Right renal pelvis (tissue), 4 donors: ENCODE data around the gene E2F7. TPM values are rescaled to one million over a fixed set of nuclear protein-coding genes. Genes with fewer than 3 reads are reported as not detected.

Source experiments
- DNase-seq, 4 donors: peaks; one replicate each; pipeline ENCODE4 v3.0.0-alpha.2; 2013; ENCODE audit warnings: low read depth in 4 of 4, low spot score in 3 of 4, missing footprints in 1 of 4
- polyA plus RNA-seq, 4 donors: library from polyadenylated mRNA; unstranded; fragments of 120-200 nt; gene quantifications; one replicate each; pipeline ENCODE4 v1.2.1, GENCODE V29; 2013; ENCODE audit not compliant: insufficient read length in 4 of 4

The E2F7 gene
- polyA plus RNA-seq, 4 donors = 7.0 to 7.6 (median 7.2) TPM

GRCh38 chr12:77070800-77071449 lies 5.6 kb upstream of the E2F7 start:
- DNase-seq = no peak

GRCh38 chr12:77070382-77070781 lies 5.0 kb upstream of the E2F7 start:
- DNase-seq = no peak

GRCh38 chr12:77064896-77065360 lies 441 bp downstream of the E2F7 start:
- DNase-seq = peak in 2 of 4 donors; percentile 3 to 8

- no peak for DNase-seq
Observed at GRCh38 chr12:77062846-77063461, 2.4 kb downstream of the E2F7 start.

DNA sequence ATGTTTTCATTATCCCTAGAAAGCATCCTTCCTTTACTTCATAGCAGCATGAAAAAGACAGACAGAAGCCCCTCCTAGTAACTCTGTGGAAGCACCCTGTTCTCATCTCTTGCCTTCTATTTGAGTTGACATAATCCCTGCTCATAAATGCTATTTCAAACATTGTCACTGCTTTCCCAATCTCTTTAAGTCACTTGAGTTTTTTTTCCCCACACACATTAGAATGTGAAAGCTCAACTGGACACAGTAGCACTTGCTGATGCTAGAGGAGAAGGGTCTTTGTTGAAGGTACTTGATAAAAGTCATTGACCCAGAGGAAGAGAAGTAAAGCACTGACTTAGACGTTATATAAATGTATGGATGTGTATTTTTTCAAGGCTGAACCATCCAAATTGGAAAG lies 3.0 kb downstream of the E2F7 start:
- DNase-seq = no peak

GRCh38 chr12:77060883-77061240 lies 4.5 kb downstream of the E2F7 start:
- DNase-seq = no peak

- DNase-seq = no peak
Observed at GRCh38 chr12:77060136-77060882, 5.1 kb downstream of the E2F7 start.

GRCh38 chr12:77058740-77059139 lies 6.6 kb downstream of the E2F7 start:
- DNase-seq = no peak

GRCh38 chr12:77054851-77055250 lies 10.5 kb downstream of the E2F7 start:
- DNase-seq = no peak

DNA sequence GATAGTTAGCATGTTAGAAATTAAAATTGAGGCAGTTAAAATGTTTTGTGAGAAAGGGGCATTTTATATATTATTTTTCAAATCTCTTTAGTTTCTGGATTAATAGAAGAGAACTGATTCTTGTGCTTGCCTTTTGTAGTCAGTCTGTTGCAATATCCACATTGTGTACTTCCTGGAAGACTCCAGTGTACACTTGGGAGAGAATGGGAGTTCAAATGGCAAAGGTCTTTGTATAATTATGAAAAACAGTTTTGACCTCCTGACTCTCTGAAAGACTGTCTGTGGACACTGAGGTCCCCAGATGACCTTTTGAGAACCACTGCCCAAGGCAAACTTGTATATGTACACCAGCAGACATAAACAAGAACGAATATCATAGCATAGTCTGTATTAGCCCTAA lies 12.1 kb downstream of the E2F7 start:
- no peak for DNase-seq

DNA sequence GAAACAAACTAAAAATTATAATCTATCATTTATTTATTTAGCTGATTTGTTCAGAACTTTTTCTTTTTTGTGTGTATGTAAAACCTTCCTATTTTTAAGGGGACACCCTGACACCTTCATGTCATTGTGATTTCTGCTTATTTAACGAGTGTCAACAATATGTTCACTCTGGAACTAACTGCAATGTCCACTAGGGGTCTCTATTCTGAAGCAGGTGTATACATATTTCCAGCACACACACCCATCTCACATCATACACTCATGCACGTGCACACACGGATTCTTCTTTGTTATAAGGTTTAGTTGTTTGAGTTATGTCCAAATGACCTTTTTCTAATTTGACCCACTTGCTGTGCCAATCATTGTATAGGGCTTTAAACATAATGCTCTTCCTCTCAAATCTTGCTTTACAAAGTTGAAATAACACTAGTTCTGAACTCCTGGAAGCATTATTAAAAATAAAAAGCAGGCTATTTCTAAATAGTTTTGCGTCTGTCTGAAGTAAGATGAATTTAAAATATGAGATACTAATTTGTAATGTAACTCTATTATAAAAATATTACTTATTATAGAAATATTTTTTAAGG lies 15.5 kb downstream of the E2F7 start:
- peak in 2 of 4 donors; percentile 16 to 18 for DNase-seq

DNA sequence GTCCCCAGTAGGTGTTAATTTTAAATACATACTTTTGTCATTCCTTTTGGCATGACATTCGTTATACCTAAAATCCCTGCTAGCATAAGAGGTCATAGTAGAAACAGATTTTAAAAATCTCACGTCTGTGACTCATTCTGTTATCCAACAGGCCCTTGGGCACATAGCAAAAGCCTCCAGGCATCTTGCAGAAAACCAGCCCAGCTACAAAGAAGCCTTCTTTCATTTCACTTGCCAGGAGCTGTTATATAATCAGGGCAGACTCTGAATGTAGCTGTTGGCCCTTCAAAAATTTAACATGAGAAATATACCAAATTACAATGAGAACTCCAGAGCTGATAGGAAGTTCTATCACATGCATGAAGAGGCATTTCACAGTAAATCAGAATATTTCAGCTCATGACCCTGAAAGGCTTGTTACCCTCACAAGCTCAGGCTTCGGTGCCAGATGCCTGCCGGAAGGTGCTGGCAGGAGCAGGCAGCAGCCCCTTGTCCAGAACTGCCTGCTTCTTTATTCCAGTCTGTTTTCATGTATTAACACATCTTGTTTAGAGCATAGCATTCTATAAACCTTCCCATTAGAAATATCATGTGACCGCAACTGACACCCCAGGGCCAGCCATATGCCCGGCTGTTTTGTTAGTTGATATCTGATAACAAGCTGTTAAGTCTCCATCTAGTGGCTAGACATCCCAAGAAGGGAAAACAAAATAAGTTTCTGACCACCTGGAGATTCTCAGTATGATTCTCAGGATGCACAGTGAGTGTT lies 17.8 kb downstream of the E2F7 start:
- no peak for DNase-seq

DNA sequence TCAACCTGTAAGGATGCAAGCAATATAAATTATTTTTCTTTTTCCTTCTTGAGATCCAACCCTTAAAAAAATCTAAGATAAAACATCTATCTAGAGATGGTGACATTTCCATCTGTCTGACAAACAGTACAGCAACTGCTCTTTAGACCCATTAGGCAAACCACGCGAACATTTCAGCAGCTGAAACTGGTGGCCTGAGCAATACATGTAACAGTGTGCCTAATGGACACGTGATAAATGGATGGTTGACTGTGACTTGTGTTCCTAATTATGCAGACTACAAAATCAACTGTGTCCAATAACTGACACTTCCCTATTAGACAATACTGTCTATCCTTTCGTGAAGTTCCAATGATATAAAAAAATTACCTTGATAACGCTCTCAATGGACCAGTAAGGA lies 18.9 kb downstream of the E2F7 start:
- DNase-seq = no peak

- DNase-seq = no peak
Observed at GRCh38 chr12:77045183-77045582, 20.2 kb downstream of the E2F7 start.

GRCh38 chr12:77044721-77045120 lies 20.6 kb downstream of the E2F7 start:
- DNase-seq = no peak

GRCh38 chr12:77042833-77043232 lies 22.5 kb downstream of the E2F7 start:
- no peak for DNase-seq

GRCh38 chr12:77040231-77040630 lies 25.1 kb downstream of the E2F7 start:
- DNase-seq = no peak

- no peak for DNase-seq
Observed at GRCh38 chr12:77035226-77035625, 30.1 kb downstream of the E2F7 start.

DNA sequence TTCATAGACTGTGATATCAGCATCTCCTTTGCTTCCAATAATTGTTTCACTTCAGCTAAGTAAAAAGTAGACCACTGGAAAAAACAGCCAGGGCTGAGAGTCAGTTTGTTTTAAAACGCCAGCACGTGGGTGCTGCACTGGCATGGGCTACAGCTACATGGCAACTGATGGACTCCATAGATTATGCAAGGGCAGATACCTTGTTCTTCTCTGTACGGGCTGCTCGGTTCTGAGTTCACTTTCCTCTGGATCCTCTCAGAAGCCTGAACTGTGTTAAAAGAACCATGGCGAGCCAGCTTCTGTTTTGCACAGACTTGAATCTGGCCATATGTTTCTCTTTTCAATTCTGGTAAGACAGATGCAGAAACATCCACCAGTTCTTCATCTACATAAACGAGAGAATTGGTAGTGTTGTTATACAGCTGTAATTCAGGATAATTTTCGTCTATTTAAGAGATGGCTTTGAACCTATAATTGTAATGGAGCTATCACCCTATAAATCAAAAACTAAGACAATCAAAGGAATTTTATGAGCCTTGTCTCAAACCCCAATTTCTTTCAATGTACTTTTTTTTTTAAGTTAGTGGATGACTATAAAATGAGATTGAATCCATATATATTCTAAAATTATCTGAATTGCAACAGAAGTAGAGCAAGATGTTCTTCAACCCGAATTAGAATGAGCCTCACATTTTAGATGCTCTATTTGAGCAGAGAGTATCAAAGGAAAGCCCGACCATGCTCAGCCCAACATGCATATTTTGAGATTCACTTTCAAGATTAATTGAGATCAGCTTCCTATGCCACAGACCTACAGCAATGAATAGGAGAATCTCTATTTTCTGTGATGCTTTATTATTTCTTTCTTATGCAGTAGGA lies 31.5 kb downstream of the E2F7 start:
- DNase-seq = no peak

GRCh38 chr12:77032406-77032805 lies 33.0 kb downstream of the E2F7 start:
- no peak for DNase-seq
